Gastroesophageal sphincter (tissue), 4 donors: ENCODE results near the gene PLAC9. TPM values are rescaled to one million over a fixed set of nuclear protein-coding genes. Genes with fewer than 3 reads are reported as not detected.
"Not testable (repeated sequence)": the region's sequence is repeated elsewhere in the genome, so short reads cannot be mapped to it uniquely, and the experiment has no call there.

Source experiments
- ATAC-seq: fragments of 150-250 bp; one replicate; pipeline ENCODE4 v1.9.1; 2016; ENCODE audit warnings: mild to moderate bottlenecking, moderate library complexity
- H3K27ac ChIP-seq, 4 donors: fragments of 200-600 bp; sonication (generic) in 3 of 4; 1 replicate in 3 of 4; 2 replicates in 1 of 4; pipeline ENCODE4 v1.5.1; 2016 to 2019
- H3K27me3 ChIP-seq: fragments of 200-600 bp; sonication (generic); one replicate; pipeline ENCODE4 v1.5.1; 2019
- H3K36me3 ChIP-seq, 2 donors: fragments of 200-600 bp; sonication (generic); one replicate each; pipeline ENCODE4 v1.5.1; 2019; ENCODE audit warnings: control low read depth in 1 of 2
- H3K4me1 ChIP-seq, 3 donors: fragments of 200-600 bp; sonication (generic); 1 replicate in 2 of 3; 2 replicates in 1 of 3; pipeline ENCODE4 v1.5.1; 2016 to 2019; ENCODE audit warnings: control low read depth in 2 of 3
- H3K4me3 ChIP-seq, 2 donors: fragments of 200-600 bp; sonication (generic); one replicate each; pipeline ENCODE4 v1.5.1; 2019; ENCODE audit warnings: mild to moderate bottlenecking in 1 of 2, moderate library complexity in 1 of 2
- H3K9me3 ChIP-seq, 3 donors: fragments of 200-600 bp; sonication (generic); one replicate each; pipeline ENCODE4 v1.5.1; 2017 to 2019; ENCODE audit warnings: control low read depth in 2 of 3
- EP300 ChIP-seq: sonication (generic); formaldehyde crosslinking; IDR thresholded peaks from one replicate; pipeline ENCODE4 v1.6.1; 2017; ENCODE audit warnings: antibody characterized with exemption, mild to moderate bottlenecking
- POLR2A ChIP-seq, 2 donors: fragments of 450-650 bp; IDR thresholded peaks; one replicate each; pipeline ENCODE4 v1.6.1; 2017; ENCODE audit warnings: antibody characterized with exemption in 2 of 2, mild to moderate bottlenecking in 2 of 2, moderate library complexity in 1 of 2
- POLR2AphosphoS5 ChIP-seq: sonication (generic); formaldehyde crosslinking; IDR thresholded peaks from one replicate; pipeline ENCODE4 v1.6.1; 2017; ENCODE audit warnings: antibody characterized with exemption
- WGBS, 2 donors: methylation state at CpG; one replicate each; pipeline ENCODE4 v1.1.5; 2018; ENCODE audit warnings: low coverage in 1 of 2; 5-methylcytosine and 5-hydroxymethylcytosine counted together
- total RNA-seq, 4 donors: library from RNA; depleted of rRNA; stranded (reverse); fragments of >200 nt; gene quantifications; one replicate each; pipeline ENCODE4 v1.1.0, GENCODE V29; 2016
- TF ChIP-seq, protein P1 (sequence below), 4 experiments: fragments of 200-600 bp in 2 of 4; fragments of 450-650 bp in 2 of 4; sonication (generic) in 1 of 4; IDR thresholded peaks; one replicate each; pipeline ENCODE4 v1.5.1; 2017 to 2019; ENCODE audit warnings: antibody characterized with exemption in 4 of 4, mild to moderate bottlenecking in 2 of 4, moderate library complexity in 2 of 4

PLAC9 gene
- total RNA-seq, 4 donors from 2014 or later: 21.0 to 34.9 (median 28.9) TPM

GRCh38 chr10:80141696-80142460 is 9.3 kb downstream of the PLAC9 start:
- peak overlapping the region in 1 of 4 donors; percentile 19 for H3K27ac ChIP-seq
- WGBS, 2 donors: 59 to 67% methylated on average over 11 of the region's 19 CpGs
- no peak for ATAC-seq
- peaks cover 5 to 49% (median 19%) of the 10 kb centered on the region in 3 donors for H3K4me1 ChIP-seq
- H3K9me3 ChIP-seq: no peaks in the 10 kb centered on the region
- H3K27me3 ChIP-seq: peaks cover 29% of the 10 kb centered on the region
- TF ChIP-seq EP300 (no peak), POLR2A (IDR thresholded peaks at IDR 0.05) (no peak), POLR2AphosphoS5 (no peak)
- TF ChIP-seq, protein P1, sequence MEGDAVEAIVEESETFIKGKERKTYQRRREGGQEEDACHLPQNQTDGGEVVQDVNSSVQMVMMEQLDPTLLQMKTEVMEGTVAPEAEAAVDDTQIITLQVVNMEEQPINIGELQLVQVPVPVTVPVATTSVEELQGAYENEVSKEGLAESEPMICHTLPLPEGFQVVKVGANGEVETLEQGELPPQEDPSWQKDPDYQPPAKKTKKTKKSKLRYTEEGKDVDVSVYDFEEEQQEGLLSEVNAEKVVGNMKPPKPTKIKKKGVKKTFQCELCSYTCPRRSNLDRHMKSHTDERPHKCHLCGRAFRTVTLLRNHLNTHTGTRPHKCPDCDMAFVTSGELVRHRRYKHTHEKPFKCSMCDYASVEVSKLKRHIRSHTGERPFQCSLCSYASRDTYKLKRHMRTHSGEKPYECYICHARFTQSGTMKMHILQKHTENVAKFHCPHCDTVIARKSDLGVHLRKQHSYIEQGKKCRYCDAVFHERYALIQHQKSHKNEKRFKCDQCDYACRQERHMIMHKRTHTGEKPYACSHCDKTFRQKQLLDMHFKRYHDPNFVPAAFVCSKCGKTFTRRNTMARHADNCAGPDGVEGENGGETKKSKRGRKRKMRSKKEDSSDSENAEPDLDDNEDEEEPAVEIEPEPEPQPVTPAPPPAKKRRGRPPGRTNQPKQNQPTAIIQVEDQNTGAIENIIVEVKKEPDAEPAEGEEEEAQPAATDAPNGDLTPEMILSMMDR (IDR thresholded peaks at IDR 0.05): no peak
- no peaks in the 10 kb centered on the region for H3K36me3 ChIP-seq
- no peak overlapping the region for H3K4me3 ChIP-seq

- WGBS, 2 donors: 29% methylated on average over 6 of the region's 28 CpGs; no CpG with 5 or more reads in 1 of the 2 donors
- no peak for TF ChIP-seq EP300
- TF ChIP-seq POLR2AphosphoS5: peak; percentile 22
- no peak for TF ChIP-seq POLR2A (IDR thresholded peaks at IDR 0.05)
- TF ChIP-seq, protein P1 (IDR thresholded peaks at IDR 0.05): no peak
- Histone ChIP-seq H3K27me3 (peaks cover 8% of the 10 kb centered on the region), H3K4me1 (peaks cover 5 to 32% (median 16%) of the 10 kb centered on the region in 3 donors), H3K4me3 (peak overlapping the region in 1 of 2 donors; percentile 30), H3K9me3 (peaks cover 0 to 12% (median 0%) of the 10 kb centered on the region in 3 donors), H3K27ac (peak overlapping the region in 3 of 4 donors; percentile 50 to 60 (median 51)), H3K36me3 (peaks cover 0 to 15% of the 10 kb centered on the region in 2 donors)
- ATAC-seq: peak; percentile 32
Observed at GRCh38 chr10:80144067-80144695, 11.7 kb downstream of the PLAC9 start.

GRCh38 chr10:80144696-80145131 is 12.2 kb downstream of the PLAC9 start:
- Histone ChIP-seq H3K27me3 (peaks cover 3% of the 10 kb centered on the region), H3K9me3 (peaks cover 0 to 17% (median 0%) of the 10 kb centered on the region in 3 donors), H3K4me3 (peak overlapping the region in 1 of 2 donors; percentile 30), H3K27ac (peak overlapping the region in 3 of 4 donors; percentile 50 to 60 (median 51)), H3K36me3 (peaks cover 0 to 20% of the 10 kb centered on the region in 2 donors), H3K4me1 (peaks cover 5 to 32% (median 16%) of the 10 kb centered on the region in 3 donors)
- TF ChIP-seq POLR2A (IDR thresholded peaks at IDR 0.05) (no peak), POLR2AphosphoS5 (no peak), EP300 (no peak)
- TF ChIP-seq, protein P1 (IDR thresholded peaks at IDR 0.05): no peak
- 21% methylated on average over 3 of the region's 12 CpGs; no CpG with 5 or more reads in 1 of the 2 donors for WGBS, 2 donors
- ATAC-seq: no peak

DNA sequence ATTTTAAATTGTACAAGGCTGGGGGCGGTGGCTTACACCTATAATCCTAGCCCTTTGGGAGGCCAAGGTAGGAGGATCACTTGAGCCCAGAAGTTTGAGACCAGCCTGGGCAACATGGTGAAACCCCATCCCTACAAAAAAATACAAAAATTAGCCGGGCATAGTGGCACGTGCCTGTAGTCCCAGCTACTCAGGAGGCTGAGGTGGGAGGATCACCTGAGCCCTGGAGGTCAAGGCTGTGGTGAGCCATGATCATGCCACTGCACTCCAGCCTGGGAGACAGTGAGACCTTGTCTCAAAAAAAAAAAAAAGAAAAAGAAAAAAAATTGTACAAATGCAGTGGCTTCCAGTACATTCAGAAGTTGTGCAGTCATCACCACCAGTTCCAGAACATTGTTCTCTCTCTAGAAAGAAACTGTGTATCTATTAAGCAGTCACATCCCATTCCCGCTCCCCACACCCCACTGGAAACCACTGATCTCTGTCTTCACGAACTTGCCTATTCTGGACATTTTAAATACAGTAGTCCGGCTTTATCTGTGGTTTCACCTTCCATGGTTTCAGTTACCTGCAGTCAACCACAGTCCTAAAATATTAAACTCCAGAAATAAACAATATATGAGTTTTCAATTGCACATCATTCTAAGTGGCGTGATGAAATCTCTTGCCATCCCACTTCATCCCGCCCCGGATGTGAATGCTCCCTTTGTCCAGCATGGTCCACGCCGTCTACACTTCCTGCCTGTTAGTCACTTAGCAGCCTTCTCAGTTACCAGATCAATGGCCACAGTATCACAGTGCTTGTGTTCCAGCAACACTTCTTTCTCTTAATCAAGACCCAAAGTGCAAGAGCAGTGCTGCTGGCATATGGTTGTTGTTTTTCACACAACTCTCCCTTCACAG is 13.1 kb downstream of the PLAC9 start:
- not testable (repeated sequence) for H3K4me3 ChIP-seq, H3K27me3 ChIP-seq
- peaks cover 0 to 23% (median 0%) of the 10 kb centered on the region in 3 donors for H3K9me3 ChIP-seq
- TF ChIP-seq POLR2AphosphoS5: peak; percentile 5
- ATAC-seq: peak; percentile 41
- H3K4me1 ChIP-seq: peaks cover 5 to 32% (median 16%) of the 10 kb centered on the region in 3 donors
- WGBS, 2 donors: 62 to 63% methylated on average over 7 to 10 of the region's 11 CpGs
- peaks cover 0 to 29% of the 10 kb centered on the region in 2 donors for H3K36me3 ChIP-seq
- peak overlapping the region in 3 of 4 donors; percentile 26 to 60 (median 51) for H3K27ac ChIP-seq
